ENCODE measurements around the gene ICE2.

DNA sequence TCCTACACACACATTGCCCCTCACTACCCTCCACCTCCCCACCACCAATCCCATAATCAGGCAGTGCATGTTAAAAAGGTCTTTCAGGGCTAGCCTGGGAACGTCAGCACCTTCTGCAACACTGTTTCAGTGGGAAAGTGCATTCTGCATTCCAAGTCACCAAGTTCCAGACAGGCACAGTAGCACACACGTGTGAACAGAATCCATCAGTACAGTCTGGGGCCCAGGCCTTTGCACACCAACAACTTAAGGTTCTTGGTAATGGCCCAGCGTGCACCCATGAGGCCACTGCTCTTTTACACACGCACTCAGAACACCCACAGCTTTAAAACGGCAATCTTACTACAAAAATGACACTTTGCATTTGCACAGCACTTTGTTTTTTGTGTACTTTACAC is 82.4 kb downstream of the ICE2 start:
- no peak for TF ChIP-seq CTCF (IDR thresholded peaks at IDR 0.05)
- TF ChIP-seq POLR2AphosphoS5 (IDR thresholded peaks at IDR 0.05): no peak

All from stomach (tissue), 4 donors.